GM19240 (cell line): Measurements from ENCODE around the gene KRTAP5-9.
A peak's percentile ranks its signal among the peaks of the same experiment; 100 is the strongest.
"Not testable (repeated sequence)": the region's sequence is repeated elsewhere in the genome, so short reads cannot be mapped to it uniquely, and the experiment has no call there.

Experiments
- DNase-seq: peaks from one replicate; pipeline ENCODE4 v3.0.0; 2011; ENCODE audit warnings: low spot score; ENCODE audit not compliant: insufficient read length

The KRTAP5-9 gene

DNA sequence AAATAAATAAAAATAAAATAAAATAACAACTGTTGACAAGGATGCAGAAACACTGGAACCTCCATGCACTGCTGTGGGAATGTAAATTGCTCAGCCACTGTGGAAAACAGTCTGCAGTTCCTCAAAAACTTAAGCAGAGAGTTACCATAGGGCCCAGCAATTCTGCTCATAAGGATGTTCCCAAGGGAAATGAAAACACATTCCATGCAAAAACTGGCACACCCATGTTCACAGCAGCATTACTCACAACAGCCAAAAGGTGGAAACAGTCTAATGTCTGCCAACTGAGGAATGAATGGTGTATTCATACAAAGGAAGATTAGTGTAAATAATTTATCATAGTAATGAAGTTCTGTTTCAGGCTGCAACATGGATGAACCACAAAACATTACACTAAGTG is 13.9 kb downstream of the KRTAP5-9 start:
- no peak for DNase-seq

DNA sequence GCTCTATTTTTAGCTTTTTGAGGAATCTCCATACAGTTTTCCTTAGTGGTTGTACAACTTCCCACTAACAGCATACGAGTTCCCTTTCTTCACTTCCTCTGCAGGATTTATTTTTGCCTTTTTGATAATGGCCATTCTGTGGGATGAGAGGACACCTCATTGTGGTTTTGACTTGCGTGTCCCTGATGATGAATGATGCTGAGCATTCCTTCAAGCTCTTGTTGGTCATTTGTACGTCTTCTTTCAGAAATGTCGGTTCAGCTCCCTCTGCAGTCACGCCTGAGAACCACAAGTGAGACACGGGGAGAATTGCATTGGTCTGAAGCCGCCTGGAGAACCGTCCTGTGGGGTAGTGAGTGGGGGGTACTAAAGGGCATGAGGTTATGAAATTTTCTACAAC is 15.2 kb downstream of the KRTAP5-9 start:
- peak; percentile 57 for DNase-seq

GRCh38 chr11:71564430-71564829 is 16.2 kb downstream of the KRTAP5-9 start:
- no peak for DNase-seq

- DNase-seq = no peak
These were observed 17.0 kb downstream of the KRTAP5-9 start, which contains the start of gene KRTAP5-10 for GRCh38 chr11:71565263-71565662. Gene KRTAP5-10, plus strand, starts transcription at chr11:71565563. Its CDS starts 25 bp downstream, at chr11:71565588.

DNA sequence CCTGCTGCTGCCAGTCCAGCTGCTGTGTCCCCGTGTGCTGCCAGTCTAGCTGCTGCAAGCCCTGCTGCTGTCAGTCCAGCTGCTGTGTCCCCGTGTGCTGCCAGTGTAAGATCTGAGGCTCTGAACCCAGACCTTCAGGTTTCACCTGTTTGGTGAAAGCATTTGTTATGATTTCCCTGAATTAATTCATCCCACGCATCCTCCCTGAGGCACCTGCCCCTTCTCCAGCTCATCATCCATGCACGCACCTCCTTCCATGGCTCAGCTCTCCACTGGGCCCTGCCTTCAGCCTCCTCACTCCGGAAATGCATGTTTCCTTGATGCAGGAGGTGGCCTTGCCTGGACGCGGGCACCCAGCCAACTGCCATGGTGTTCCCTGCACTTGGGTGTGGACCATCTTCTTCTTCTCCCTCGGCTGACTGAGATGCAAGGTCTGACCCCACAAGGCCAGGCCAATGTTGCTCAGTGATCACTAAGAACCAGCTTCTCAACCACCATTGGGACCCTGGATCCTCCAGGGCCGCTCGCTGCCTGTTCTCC is 17.9 kb downstream of the KRTAP5-9 start:
- DNase-seq = no peak

GRCh38 chr11:71566626-71567599 is 18.7 kb downstream of the KRTAP5-9 start:
- not testable (repeated sequence) for DNase-seq

- not testable (repeated sequence) for DNase-seq
These were observed 19.4 kb downstream of the KRTAP5-9 start for GRCh38 chr11:71567633-71568032.

- no peak for DNase-seq
These were observed 20.6 kb downstream of the KRTAP5-9 start for GRCh38 chr11:71568704-71569349.

GRCh38 chr11:71571101-71571850 is 23.1 kb downstream of the KRTAP5-9 start:
- not testable (repeated sequence) for DNase-seq

DNA sequence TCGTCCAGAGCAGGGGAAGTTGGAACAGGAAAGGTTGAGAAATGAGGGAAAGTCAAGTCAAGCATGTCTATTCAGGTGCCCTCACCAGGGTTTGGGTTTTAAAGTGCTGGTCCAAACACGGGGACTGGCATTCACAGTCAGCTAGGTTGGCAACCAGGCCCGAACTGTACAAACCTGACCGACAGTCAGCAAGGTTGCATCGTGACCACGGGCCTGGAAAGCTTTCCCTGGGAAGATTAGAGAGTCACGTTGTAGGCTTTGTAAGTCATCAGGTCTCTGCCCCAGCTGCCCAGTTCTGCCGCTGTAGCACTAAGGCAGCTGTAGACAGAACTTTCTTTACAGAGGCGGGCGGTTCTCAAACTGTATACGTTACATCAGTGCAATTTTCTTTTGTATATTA is 24.6 kb downstream of the KRTAP5-9 start:
- no peak for DNase-seq

- no peak for DNase-seq
These were observed 26.2 kb downstream of the KRTAP5-9 start for GRCh38 chr11:71574418-71574817.

GRCh38 chr11:71575723-71576424 is 27.7 kb downstream of the KRTAP5-9 start:
- no peak for DNase-seq

DNA sequence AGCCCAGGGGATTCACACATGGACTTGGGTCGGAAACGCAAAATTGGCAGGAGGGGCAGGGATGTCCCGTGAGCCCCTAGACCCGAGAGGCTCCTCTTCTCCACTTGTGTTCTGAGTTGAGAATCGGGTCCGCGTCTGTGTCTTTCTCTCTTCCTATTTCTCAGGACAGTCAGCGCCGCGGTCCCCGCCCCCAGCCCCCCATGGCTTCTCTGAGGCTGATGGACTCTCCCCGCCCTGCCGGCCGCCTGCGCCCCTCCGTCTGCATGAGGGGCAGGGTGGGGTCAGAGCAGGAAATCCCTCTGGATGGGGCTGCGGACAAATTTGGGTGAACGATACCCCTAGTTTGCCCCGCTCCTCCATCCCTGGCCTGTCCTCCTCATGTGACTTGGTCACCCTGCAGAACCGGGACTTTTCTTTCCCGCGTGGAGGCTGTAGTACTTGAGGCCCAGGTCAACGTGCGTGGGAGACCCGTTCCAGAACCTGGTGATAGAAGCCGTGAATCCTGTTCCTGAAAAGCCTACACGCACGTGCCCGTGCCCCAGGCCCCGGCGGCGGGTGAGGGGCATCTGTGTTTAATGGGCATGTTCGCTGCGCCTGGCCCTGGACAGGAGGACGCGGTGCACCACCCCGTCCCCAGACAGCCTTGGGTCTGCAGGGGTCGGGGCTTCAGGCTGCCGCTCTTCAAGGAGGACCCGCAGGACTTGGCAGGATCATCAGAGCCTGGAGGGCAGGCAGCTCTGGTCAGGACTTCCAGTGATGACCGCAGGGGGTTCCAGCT is 28.7 kb downstream of the KRTAP5-9 start:
- DNase-seq = not testable (repeated sequence)

DNA sequence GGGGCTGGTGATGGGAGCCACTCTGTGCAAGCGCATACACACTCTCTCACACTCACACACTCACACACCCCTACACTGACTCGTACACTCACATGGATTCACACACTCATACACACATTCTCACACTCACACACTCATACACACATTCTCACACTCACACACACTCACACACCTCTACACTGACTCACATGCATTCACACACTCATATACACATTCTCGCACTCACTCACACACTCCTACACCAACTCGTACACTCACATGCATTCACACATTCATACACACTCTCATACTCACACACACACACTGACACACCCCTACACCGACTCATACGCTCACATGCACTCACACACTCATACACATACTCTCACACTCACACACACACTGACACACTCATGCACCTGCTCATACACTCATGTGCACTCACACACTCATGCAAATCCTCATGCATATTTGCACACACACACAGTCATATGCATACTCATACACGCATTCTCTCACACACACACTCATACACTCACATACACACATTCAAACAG is 29.3 kb downstream of the KRTAP5-9 start:
- no peak for DNase-seq

- not testable (repeated sequence) for DNase-seq
These were observed 31.3 kb downstream of the KRTAP5-9 start for GRCh38 chr11:71579513-71579912.

GRCh38 chr11:71580057-71581003 is 32.1 kb downstream of the KRTAP5-9 start:
- peak; percentile 34 for DNase-seq

DNA sequence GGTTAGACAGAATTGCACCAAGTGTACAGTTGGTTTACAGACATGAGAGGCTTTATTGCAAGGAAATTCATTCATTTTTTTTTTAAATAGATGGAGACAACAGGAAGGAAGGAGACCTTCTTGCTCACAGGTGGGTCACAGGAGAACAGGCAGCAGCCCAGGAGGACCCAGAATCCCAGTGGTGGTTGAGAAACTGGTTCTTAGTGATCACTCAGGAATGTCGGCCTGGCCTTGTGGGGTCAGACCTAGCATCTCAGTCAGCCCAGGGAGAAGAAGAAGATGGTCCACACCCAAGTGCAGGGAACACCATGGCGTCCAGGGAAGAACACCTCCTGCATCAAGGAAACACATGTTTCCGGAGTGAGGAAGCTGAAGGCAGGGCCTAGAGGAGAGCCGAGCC is 33.6 kb downstream of the KRTAP5-9 start:
- no peak for DNase-seq

- no peak for DNase-seq
These were observed 34.2 kb downstream of the KRTAP5-9 start, which contains the start of gene KRTAP5-11 for GRCh38 chr11:71582309-71582895. Gene KRTAP5-11, minus strand, starts transcription at chr11:71582875. Its CDS starts 38 bp downstream, at chr11:71582837.
